GM12872 (cell line): ENCODE measurements around the gene PROK1.
A peak's percentile ranks its signal among the peaks of the same experiment; 100 is the strongest.

ENCODE experiments used
- CTCF ChIP-seq: IDR thresholded peaks from 3 replicates; pipeline ENCODE4 v1.5.1; 2011; ENCODE audit warnings: low read depth, mild to moderate bottlenecking, low read length, moderate library complexity; ENCODE audit not compliant: insufficient read depth

PROK1 gene

GRCh38 chr1:110412576-110412975, 38.4 kb upstream of the PROK1 start:
- peak; percentile 89 for TF ChIP-seq CTCF

- no peak for TF ChIP-seq CTCF
Observed at GRCh38 chr1:110418729-110419128, 32.2 kb upstream of the PROK1 start.

GRCh38 chr1:110420023-110420662, 30.8 kb upstream of the PROK1 start:
- TF ChIP-seq CTCF, result no peak

GRCh38 chr1:110420874-110421793, 29.8 kb upstream of the PROK1 start:
- TF ChIP-seq CTCF, result no peak

- TF ChIP-seq CTCF, result no peak
Observed at GRCh38 chr1:110424699-110425611, 26.0 kb upstream of the PROK1 start.

- no peak for TF ChIP-seq CTCF
Observed at GRCh38 chr1:110425612-110426152, 25.3 kb upstream of the PROK1 start.
